Peyer's patch (tissue), 4 donors: ENCODE measurements around the gene LRRN2. TPM values are rescaled to one million over a fixed set of nuclear protein-coding genes. Genes with fewer than 3 reads are reported as not detected.

Experiments
- DNase-seq, 3 donors: peaks; one replicate each; pipeline ENCODE4 v3.0.0-alpha.2; 2017 to 2019
- H3K27ac ChIP-seq, 4 donors: fragments of 200-600 bp; sonication (generic); one replicate each; pipeline ENCODE4 v1.5.1; 2016 to 2019
- H3K27me3 ChIP-seq, 2 donors: fragments of 200-600 bp; sonication (generic); one replicate each; pipeline ENCODE4 v1.5.1; 2019
- H3K36me3 ChIP-seq, 3 donors: fragments of 200-600 bp; sonication (generic); one replicate each; pipeline ENCODE4 v1.5.1; 2016 to 2019
- H3K4me1 ChIP-seq, 4 donors: fragments of 200-600 bp; sonication (generic); one replicate each; pipeline ENCODE4 v1.5.1; 2016 to 2019
- H3K4me3 ChIP-seq, 4 donors: fragments of 200-600 bp; sonication (generic); 1 replicate in 3 of 4; 2 replicates in 1 of 4; pipeline ENCODE4 v1.5.1; 2016 to 2019; ENCODE audit warnings: mild to moderate bottlenecking in 1 of 4
- H3K9me3 ChIP-seq, 4 donors: fragments of 200-600 bp; sonication (generic); one replicate each; pipeline ENCODE4 v1.5.1; 2016 to 2019; ENCODE audit warnings: mild to moderate bottlenecking in 1 of 4
- POLR2A ChIP-seq, 2 donors: fragments of 450-650 bp; IDR thresholded peaks; one replicate each; pipeline ENCODE4 v1.5.1; 2017; ENCODE audit warnings: antibody characterized with exemption in 2 of 2, mild to moderate bottlenecking in 2 of 2, moderate library complexity in 2 of 2
- total RNA-seq, 4 donors: library from RNA; depleted of rRNA; stranded (reverse); fragments of >200 nt; gene quantifications; one replicate each; pipeline ENCODE4 v1.1.0, GENCODE V29; 2016
- TF ChIP-seq, protein P1 (sequence below), 6 experiments: fragments of 450-650 bp in 4 of 6; fragments of 200-600 bp in 2 of 6; sonication (generic) in 1 of 6; IDR thresholded peaks; one replicate each; pipeline ENCODE4 v1.5.1; 2017 to 2019; ENCODE audit warnings: antibody characterized with exemption in 6 of 6, mild to moderate bottlenecking in 3 of 6, moderate library complexity in 1 of 6

Gene LRRN2
- total RNA-seq, 4 donors from 2014 or later, result 0.66 to 1.6 (median 0.70) TPM; not detected in 1

DNA sequence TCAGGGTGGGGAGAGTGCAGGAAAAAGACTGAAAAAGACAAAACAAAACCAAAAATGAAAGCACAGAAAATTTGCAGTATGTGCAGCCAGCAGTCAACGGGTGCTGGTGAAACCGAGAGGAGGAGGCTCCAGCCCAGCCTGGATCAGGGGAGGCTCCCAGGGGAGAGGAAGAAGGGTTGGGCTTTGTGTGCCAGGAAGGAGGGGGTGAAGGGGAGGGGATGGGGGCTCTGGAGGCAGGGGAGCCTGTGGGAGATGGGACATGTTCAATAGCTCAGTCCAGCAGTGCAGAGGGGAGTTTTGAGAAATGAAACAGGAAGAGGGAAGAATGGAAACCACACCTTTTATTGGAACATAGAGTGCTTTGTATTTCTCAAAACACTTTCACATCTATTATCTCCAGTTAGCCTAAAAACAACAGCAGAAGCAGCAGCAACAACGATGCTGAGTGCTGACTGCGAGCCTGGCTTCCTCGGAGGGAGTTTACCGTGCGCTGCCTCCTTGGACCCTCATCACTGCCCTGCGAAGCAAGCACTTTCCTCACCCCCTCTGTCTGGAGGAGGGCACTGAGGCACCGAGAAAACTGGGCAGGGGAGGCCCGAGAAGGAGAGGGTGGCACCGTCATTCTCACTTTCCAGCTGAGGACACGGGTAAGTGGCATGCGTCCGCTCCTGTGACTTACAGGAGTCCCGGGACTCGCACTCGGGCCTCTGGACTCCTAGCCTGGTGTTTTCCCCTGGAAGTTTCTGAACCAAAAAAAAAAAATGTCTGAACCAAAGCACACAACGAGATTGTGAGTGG, 106.5 kb downstream of the LRRN2 start:
- Histone ChIP-seq H3K9me3 (no peaks in the 10 kb centered on the region), H3K4me1 (peaks cover 0 to 8% (median 2%) of the 10 kb centered on the region in 4 donors), H3K27ac (peak overlapping the region; percentile 33 to 88 (median 68)), H3K36me3 (no peaks in the 10 kb centered on the region), H3K27me3 (no peaks in the 10 kb centered on the region), H3K4me3 (peak overlapping the region; percentile 37 to 43 (median 38))
- DNase-seq, result peak in 2 of 3 donors; percentile 58 to 65
- TF ChIP-seq, protein P1, sequence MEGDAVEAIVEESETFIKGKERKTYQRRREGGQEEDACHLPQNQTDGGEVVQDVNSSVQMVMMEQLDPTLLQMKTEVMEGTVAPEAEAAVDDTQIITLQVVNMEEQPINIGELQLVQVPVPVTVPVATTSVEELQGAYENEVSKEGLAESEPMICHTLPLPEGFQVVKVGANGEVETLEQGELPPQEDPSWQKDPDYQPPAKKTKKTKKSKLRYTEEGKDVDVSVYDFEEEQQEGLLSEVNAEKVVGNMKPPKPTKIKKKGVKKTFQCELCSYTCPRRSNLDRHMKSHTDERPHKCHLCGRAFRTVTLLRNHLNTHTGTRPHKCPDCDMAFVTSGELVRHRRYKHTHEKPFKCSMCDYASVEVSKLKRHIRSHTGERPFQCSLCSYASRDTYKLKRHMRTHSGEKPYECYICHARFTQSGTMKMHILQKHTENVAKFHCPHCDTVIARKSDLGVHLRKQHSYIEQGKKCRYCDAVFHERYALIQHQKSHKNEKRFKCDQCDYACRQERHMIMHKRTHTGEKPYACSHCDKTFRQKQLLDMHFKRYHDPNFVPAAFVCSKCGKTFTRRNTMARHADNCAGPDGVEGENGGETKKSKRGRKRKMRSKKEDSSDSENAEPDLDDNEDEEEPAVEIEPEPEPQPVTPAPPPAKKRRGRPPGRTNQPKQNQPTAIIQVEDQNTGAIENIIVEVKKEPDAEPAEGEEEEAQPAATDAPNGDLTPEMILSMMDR (IDR thresholded peaks at IDR 0.05), result no peak
- no peak for TF ChIP-seq POLR2A (IDR thresholded peaks at IDR 0.05)

DNA sequence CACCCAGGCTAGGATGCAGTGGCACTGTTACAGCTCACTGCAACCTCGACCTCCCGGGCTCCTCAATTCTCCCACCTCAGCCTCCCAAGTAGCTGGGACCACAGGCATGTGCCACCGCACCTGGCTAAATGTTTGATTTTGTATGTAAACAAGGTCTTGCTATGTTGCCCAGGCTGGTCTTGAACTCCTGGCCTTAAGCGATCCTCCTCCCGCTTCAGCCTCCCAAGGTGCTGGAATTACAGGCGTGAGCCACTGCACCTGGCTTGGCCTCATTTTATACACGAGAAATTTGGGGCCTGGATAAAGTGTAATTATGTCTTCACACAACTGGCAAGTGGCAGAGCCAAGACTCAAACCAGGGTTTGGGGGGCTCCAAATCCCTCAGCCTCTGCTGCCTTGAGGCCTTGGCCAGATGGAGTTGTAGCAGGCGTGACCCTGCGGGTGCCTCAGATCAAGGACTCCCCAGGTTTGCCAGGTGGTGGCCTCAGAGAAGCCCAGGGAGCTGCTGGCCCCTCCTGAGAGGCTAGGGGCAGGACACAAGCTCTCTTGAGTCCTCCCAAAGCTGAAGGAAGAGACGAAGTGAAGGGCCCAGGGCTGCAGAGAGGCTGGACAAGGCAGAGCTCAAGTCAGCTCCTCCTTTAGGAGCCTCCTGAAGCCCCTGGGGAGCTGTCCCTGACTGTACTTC, 107.6 kb downstream of the LRRN2 start:
- no peaks in the 10 kb centered on the region for H3K27me3 ChIP-seq

DNA sequence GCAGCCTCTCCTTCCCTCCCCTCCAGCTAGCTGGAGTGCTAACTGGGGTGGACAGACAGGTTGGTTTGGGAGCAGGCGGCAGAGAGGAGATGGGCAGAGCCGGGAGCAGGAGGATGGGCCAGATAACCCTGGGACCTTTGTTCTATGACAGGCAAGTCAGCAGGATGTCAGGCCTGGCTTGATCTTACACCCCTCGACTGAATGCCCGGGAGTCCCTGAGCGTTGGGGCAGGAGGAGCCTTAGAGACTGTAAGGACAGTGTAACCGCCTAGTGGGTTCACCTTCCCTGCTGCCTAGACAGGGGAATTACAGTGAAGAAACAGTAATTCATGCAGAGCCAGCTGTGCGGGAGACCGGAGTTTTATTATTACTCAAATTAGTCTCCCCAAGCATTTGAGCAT, 109.1 kb downstream of the LRRN2 start:
- no peak overlapping the region for H3K4me3 ChIP-seq
- DNase-seq, result no peak
- peaks cover 0 to 8% (median 2%) of the 10 kb centered on the region in 4 donors for H3K4me1 ChIP-seq
- H3K27me3 ChIP-seq, result no peaks in the 10 kb centered on the region
- TF ChIP-seq, protein P1 (IDR thresholded peaks at IDR 0.05), result no peak
- H3K27ac ChIP-seq, result no peak overlapping the region
- no peaks in the 10 kb centered on the region for H3K36me3 ChIP-seq
- H3K9me3 ChIP-seq, result no peaks in the 10 kb centered on the region

More for the DNA sequence above, 107.6 kb downstream of the LRRN2 start:
- no peak for TF ChIP-seq POLR2A (IDR thresholded peaks at IDR 0.05)
- TF ChIP-seq, protein P1 (IDR thresholded peaks at IDR 0.05), result no peak
- H3K36me3 ChIP-seq, result no peaks in the 10 kb centered on the region
- peaks cover 0 to 8% (median 2%) of the 10 kb centered on the region in 4 donors for H3K4me1 ChIP-seq
- H3K27ac ChIP-seq, result peak overlapping the region in 2 of 4 donors; percentile 81 to 88
- no peaks in the 10 kb centered on the region for H3K9me3 ChIP-seq
- no peak for DNase-seq
- H3K4me3 ChIP-seq, result no peak overlapping the region

DNA sequence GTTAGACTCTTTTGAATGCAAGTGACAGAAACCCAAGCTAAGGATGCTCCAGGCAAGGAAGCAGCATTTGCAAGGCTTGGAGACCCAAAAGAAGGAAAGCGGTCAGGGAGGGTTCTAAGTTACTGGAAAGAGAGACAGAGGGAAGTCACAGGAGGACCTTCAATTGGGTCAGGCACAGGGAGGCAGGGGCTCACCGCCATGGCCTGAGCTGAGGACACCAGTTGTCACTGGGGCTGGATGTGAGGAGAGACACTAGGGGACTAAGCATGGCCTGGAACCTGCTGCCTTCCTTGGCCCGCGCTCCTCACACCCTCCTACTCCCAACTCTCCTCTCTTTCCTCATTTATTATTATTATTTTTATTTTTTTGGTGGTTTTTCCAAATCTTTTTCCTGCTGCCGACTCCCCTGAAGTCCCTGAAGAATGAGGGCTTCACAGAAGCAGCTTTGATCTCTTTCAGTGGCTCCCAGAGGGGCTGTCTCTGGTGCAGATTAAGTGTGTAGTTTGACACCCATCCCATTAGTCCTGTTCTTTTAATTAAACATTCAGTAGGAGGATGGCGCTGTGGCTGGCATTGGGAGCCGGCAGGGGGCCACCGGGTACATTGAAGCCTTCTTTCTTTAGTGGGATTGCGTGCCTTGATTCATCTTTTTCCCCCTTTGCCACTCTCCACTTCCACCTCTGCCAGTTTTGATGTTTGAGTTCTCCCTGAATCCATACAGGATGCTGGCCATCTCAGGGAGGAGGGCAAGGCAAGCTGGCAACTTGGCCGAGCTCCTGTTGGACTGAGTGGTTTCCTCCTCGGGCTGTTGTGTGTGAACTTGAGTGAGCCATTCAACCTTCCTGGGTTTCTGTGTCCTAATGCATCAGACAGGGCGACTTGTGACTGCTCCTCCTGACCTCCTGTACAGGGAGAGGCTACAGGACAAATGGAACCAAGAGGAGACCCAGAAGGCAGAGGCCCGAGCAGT, 110.0 kb downstream of the LRRN2 start:
- no peaks in the 10 kb centered on the region for H3K9me3 ChIP-seq
- H3K4me1 ChIP-seq, result peaks cover 0 to 8% (median 2%) of the 10 kb centered on the region in 4 donors
- H3K27ac ChIP-seq, result no peak overlapping the region
- no peak for DNase-seq
- no peaks in the 10 kb centered on the region for H3K27me3 ChIP-seq
- TF ChIP-seq, protein P1 (IDR thresholded peaks at IDR 0.05), result no peak
- no peak for TF ChIP-seq POLR2A (IDR thresholded peaks at IDR 0.05)
- no peak overlapping the region for H3K4me3 ChIP-seq
- H3K36me3 ChIP-seq, result no peaks in the 10 kb centered on the region

DNA sequence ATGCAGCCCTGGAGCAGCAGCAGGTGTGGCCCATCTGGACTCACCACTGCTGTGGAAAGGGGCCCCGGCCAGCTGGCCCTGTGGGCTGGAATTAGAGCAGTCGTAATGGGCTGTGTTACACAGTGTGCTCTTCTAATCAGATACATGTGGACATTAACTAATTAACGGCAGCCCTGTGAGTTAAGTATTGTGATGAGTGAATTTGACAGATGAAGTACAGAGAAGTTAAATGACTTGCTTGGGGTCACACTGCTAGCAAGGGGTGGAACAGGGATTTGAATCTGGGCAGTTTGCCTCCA, 110.7 kb downstream of the LRRN2 start:
- H3K9me3 ChIP-seq, result no peaks in the 10 kb centered on the region
- H3K4me1 ChIP-seq, result peaks cover 0 to 8% (median 2%) of the 10 kb centered on the region in 4 donors
- TF ChIP-seq, protein P1 (IDR thresholded peaks at IDR 0.05), result no peak
- no peak for TF ChIP-seq POLR2A (IDR thresholded peaks at IDR 0.05)
- H3K4me3 ChIP-seq, result no peak overlapping the region
- H3K27ac ChIP-seq, result no peak overlapping the region
- no peaks in the 10 kb centered on the region for H3K27me3 ChIP-seq
- peaks cover 0 to 4% (median 0%) of the 10 kb centered on the region in 3 donors for H3K36me3 ChIP-seq
- no peak for DNase-seq
